ENCODE measurements around the gene SLC30A4.

SLC30A4 gene

DNA sequence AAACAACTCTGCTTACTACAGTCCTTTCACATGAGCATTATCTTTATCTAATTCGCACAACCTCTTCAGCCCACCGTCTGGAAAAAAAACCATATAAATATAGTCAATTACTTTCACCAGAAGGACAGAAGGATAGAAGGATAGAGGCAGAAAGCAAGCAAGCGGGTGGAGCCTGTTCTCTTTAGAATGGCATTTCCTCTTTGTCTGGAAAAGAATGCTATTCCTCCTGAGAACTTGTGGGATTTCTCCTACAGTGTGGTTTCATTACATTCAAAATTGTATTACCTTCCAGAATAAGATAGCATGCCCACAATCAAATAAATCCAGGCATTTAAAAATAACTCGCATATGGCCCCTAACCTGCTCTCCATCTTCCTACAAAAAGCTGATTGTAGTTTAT lies 23.1 kb downstream of the SLC30A4 start:
- DNase-seq: no peak

DNA sequence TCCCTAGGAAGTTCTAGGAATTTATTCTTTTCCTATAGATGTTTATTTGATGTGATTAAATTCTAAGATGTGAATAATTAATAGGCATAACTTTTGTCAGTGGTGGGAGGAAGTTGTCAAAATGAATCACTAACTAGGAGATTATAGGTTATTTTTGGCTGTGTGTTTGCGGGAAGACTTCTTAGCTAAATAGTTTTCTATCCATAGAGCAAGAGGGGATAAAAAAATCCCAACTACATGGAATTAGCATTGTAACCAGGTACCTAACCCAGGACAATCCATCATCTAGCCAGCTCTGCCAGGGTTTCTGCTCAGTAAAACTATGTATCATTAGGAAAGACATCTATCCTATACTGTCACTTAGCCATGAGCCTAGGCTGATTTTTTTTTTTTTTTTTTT lies 23.9 kb downstream of the SLC30A4 start:
- no peak for DNase-seq

DNA sequence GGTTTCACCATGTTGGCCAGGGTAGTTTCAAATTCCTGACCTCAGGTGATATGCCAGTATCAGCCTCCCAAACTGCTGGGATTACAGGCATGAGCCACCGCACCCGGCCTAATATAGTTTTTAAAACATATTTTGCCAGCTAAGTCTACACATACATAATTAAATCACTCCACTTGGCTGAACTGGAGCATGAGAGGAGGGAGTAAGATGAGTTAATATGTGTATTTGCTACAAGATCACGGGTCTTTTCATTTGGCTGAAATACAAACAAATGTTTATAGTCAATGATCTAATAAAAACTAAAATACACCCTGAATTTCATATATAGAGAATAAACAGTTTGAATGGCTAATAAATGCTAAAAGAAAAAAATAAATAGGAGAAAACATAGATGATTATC lies 25.3 kb downstream of the SLC30A4 start:
- no peak for DNase-seq

DNA sequence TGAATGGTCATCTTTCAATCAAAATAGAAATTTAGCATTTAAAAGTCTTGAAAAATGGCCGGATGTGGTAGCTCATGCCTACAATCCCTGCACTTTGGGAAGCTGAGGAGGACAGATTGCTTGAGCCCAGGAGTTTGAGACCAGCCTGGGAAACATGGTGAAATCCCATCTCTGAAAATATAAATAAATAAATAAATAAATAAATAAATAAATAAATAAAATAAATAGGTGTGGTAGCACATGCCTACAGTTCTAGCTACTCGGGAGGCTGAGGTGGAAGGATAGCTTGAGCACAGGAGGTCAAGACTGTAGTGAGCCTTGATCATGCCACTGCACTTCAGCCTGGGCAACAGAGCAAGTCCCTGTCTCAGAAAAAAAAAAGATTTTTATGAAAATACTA lies 25.9 kb downstream of the SLC30A4 start:
- DNase-seq: no peak

DNA sequence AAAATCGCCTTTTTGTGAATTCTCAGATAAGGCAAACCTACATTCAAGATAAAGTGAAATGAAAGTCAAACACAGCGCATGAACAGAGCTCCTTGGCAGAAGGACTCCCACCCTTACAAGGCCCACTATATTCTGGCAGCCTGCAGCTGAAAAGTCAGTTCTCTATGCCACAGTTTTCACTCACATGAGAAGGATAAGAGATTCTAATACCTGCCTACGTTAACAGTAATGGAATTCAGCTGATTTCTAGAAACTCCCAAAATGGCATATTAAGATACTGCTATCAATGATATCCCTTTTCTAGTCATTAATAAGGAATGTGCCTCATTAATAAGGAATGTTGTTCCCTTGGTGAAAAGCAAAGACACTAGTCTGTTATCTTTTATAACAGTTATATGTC lies 27.0 kb downstream of the SLC30A4 start:
- DNase-seq: no peak

DNA sequence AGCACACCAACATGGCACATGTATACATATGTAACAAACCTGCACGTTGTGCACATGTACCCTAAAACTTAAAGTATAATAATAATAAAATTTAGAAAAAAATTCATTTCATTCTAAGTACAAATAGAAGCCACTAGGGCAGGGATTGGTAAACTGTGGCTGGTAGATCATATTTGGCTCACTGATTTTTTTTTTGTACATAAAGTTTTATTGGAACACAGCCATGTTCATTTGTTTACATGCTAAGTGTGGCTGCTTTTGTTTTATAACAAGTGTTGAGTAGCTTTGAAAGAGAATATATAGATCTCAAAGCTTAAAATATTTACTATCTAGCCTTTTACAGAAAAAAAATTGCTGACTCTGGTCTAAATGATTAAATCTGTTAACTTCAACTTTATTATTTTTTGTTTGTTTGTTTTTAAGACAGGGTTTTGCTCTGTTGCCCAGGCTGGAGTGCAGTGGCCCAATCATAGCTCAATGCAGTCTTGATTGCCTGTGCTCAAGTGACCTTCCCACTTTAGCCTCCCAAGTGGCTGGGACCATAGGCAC lies 32.8 kb downstream of the SLC30A4 start:
- no peak for DNase-seq

DNA sequence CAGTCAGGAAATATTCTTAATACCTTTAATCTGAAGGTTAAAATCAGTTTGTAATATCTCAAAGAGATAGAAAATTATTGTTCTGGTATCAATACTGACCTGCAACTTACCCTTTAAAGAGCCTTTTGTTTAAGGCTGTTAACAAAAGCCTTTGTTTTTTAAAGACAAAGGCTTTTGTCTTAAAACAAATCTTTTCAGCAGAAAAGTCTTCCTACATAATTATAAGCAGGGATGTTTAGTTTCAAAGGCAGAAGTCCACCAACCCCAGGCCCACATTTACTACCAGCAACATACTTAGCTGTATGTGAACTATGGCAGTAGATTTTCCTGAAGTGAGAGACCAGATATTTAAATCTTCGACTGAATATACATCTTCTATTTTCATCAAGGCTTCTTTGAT lies 36.2 kb downstream of the SLC30A4 start:
- no peak for DNase-seq

DNA sequence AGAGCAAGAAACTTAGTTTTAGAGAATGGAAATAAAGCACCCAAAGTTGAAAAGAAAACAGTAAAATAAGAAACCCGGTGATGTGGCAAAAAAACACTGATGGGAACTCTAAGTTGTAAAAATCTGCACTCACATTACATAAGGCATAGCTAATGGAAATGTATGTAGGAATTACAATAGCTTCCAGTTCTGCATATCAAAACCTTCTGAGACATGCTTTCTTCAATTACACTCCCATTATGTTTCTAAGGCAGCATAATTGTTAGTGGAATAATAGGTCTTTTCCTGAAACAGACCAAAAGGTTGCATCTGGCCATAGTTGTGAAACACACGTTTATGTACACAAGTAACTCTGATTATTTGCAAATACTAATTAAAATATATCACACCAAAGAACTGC lies 41.4 kb downstream of the SLC30A4 start:
- DNase-seq: no peak

DNA sequence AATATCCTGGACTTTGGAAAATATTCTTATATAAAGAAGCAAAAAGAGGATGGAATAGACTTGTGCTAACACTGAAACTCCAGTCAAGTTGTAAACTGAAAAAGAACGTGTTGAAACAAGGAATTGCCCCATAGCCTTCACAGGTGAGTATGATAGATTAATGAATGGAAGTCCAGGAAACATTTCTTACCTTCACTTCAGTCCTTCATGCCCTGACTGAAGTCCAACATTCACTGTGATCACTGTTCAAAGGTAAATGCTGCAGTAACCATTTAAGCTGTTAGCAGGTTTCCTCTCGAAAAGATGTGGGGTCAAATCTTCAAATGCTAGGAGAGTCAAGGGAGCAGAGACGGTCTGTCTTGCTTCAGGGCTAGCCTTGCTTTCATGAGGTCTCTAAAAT lies 46.1 kb downstream of the SLC30A4 start:
- DNase-seq: no peak

DNA sequence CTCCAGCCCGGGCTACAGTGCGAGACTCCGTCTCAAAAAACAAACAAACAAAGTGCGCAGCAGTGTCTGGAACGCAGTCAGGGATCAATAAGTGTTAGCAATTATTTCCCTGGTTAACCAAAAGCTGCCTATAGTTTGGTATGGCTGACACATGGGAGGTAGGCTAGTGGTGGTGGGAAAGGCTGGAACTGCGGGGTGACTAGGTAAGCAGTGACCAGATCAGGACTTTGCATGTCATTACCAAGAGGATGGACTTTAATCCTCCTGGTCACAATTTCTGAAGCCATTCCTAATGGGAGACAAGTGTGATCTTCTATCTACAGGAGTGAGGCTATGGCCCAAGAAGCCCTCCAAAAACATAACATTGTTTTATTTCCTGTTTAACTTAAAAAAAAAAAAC lies 47.8 kb downstream of the SLC30A4 start:
- DNase-seq: no peak

DNA sequence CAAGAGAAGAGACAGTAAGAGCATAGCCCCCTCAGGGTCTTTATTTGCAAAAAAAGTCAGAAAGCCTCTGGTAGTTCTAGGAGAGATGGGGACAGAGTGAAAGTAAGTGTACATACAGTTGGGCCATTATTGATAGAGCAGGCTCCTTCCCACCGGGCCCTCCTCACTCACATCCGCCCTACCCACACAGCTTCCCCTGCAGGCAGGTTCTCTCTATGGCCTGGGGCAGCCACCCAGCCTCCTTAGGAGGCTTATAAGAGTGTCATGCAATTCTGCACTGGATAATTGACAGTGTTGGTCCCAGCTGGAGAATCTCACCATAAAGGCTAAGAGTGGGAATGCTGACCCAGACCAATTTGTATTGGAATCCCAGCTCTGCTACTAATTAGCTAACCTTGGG lies 49.5 kb downstream of the SLC30A4 start:
- no peak for DNase-seq

DNA sequence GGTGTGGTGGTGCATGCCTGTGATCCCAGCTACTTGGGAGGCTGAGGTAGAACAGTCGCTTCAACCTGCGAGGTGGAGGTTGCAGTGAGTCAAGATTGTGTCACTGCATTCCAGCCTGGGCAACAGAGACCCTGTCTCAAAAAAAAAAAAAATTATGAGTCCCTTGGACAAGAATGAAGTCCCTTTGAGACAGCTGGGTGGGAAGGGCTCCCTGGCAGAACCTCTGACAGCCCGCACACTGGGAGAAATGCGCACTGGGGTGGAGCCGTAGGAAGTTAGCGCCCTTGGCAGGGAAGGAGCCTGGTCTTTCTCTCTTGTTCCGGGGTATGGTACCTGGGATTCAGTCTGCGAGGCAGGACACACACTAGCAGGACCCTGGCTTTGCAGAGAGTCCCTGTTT lies 51.4 kb downstream of the SLC30A4 start:
- no peak for DNase-seq

DNA sequence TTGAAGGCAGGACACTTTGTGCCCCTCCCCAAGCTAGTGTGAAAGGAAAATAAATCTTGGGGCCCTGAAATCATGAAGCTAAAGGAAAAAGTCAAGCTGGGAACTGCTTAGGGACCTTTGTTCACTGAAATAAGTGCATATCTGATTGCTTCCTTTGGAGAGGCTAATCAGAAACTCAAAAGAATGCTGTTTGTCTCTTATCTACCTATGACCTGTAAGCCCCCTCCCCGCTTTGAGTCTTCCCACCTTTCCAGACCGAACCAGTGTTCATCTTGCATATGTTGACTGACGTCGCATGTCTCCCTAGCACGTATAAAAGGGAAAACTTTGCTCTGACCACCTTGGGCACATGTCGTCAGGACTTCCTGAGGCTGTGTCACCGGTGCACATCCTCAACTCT lies 53.1 kb downstream of the SLC30A4 start:
- DNase-seq: no peak

DNA sequence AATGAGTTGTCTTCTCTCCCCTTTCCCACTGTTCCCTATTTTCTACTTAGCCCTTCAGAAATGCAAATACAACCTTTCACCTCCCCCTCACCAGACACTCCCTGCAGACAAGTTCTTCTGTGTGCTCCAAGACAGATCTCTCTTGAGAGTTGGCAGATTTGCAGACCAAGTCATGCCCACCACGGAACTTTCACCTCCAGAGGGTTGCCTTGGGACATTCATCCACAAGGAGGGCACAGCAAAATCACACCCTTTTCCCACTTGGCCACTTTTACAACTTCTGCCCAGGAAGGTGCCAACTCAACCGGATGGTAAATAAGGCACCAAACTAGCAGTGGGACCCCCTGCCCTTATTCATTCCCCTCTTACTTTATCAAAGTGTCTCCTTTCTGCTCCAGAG lies 53.5 kb downstream of the SLC30A4 start:
- DNase-seq: no peak

DNA sequence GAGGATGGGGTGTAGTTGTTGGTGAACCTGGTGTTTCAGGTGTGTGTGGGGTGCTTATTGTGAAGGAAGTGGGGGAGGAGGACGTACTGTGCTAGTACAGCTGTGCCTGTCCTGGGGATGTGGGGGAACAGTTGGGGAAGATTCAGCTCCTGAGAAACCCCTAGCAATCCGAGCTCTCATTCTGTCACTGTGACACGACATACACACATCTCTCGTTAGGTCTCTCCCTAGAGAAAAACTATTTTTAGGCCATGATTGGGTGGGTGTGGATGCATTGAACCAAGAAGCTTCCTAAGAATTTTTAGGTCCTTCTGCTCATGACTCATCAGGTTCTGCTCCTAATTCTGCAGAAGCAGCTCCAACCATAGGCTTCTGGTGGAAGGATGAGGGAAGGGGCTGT lies 54.3 kb downstream of the SLC30A4 start:
- DNase-seq: no peak

DNA sequence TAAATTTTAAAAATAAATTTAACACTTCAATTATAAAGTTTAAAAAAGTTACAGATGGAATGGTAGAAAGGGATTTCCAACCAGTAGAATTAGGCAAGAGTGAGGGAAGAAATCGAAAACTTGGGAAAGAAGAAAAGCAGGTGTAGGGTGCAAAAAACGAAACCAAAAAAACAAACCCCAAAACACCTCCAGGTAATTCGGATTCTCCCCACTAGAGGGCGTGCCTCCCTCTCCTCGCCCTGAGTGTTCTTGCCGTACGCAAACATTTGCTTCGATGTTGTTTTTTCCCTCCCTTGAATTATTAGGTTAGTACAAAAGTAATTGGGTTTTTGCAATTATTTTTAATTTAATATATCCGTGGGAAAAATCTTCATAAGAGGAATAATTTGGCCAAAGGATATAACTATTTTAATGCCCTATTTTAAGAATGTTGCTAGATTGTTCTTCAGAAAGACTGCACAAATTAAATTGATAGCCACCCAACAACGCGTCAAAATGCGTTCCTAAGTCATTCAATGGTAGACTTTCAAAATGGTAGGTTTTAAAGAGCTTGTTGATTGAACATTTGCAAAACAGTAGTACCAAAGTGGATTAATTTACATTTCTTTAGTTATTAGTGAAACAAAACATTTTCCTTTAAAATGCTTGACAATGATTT lies 63.7 kb downstream of the SLC30A4 start:
- DNase-seq: peak; percentile 64 to 71

DNA sequence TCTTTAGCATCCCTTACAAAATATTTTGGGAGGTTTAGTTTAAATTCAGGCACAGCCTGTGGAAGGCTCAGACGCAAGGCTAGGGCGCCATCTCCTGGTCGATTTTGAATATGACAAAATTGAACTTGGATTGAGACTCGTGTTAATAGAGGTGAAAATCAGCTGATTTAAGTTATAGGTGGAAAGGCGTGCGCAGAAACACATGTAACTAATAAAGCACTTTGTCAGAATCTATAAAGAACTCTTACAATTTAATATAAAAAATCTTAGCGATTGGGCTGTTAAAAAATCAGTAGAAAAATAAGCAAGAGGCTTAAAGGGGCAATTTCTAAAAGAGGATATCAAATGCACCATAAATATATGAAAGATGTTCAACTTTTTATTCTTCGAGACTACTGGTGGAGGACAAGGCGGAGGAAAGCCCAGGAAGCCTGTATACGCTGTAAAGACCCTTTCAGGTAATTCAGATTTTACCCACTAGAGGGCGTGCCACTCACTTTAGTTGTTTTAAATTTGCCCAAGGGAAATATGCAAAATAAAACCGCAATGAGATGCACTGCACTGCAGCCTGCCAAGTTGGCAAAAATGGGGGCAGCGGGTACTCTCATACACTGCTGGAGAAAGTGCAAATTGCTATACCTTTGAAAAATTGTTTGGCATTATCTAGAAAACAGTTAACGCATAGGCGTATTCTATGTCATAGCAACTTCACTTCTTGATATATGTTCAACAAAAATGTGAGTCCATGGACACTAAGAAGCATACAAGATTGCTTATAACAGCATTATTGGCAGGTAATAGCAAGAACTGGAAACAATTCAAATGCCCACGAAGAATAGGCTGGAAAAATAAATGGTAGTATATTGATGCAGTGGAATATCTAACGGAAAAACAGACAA lies 64.7 kb downstream of the SLC30A4 start:
- peak; percentile 50 to 58 for DNase-seq

DNA sequence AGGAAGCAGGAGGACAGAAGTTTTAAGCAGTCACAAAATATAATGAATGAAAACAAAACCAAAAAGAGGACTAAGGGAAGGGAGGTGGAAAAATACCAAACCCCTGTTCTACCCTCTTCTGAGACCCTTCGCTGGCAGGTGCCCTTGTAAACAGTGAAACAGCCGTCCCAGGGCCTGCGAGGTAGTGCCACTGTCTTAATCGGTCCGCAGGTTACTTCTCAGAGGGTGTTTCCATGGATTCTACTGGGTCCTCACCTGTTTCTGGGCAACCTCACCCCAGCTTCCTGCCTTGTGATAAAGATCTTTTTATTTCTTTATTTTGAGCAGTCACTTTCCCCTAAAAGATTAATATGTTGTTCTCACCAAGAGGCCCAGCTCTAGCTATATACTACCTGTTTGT lies 65.3 kb downstream of the SLC30A4 start:
- no peak for DNase-seq

DNA sequence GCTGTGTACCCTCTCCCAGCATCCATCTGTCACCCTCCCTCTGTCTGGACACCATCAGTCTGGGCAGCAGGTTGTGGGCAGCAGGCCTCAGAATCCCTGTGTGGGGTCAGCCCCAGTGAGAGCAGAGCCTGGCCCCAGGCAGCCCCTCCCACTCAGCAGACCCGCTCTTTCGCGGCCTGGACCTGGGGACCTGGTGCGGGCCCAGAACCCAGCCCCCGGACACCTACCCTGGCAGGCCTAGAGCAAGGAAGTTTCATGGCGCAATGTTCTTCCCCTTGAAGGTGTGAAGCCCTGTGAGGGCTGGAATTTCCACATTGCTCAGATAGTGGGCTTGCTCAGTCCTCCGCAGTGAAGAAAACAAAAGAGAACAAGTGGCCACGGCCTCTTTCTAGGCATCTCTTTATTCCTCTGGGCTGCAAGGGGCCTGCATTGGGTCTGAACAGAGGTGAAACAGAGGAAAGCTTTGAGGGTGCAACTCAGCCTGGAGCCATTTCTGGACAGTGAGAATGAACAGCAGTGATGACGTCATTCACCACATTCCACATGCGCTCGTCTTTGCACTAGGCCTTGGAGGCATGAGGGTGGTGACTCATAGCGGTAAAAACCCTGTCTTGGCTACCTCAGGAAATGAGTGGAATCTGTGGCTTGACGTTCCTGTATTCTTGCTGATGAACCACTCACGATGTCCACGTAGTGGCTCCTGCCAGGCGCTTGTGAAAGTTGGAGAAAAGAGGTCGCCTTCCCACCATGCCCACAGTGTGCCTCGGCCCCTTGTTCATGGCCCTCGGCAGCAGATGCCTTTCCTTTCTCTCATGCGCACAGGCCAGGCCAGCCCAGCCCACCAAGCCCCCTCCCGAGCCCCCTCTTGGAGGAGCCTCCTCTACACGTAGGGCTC lies 66.1 kb downstream of the SLC30A4 start:
- DNase-seq: peak in 1 of 2 experiments; percentile 64

DNA sequence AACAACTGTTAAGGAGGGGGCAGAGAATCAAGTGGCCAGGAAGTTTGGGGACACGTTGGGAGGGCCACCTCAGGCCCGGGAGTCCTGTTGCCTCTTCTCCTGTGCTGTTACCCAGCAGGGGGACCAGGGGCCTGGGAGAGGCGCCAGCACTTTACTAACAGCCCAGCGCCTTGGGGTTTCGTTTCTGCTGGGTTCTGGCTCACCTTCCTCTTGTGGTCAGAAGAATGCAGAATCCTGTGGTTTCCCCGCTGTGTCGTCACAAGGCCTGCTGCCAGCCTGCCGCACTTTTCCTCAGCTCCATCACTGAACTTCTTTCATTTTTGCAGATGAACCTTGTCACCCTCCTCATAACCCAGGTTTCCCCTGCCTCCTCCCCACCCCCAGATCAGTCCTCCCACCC lies 67.7 kb downstream of the SLC30A4 start:
- DNase-seq: peak; percentile 39 to 74

DNA sequence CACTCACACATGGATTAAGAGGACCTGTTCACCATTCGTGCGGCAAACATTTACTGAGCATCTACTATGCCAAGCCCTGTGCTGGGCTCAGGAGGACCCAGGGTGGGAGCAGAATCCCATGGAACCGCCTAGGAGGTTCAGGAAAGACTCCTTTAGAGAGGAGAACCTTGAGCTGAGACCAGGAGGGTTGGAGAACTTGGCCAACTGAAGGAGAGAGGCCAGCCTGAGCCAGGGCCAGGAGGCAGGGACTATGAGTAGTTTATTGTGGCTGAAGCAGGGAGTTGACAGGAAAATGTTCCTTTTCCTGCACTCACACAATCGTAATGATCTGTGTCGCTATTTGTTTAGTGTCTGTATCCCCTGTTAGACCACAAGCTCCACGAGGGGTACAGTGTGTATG lies 71.3 kb downstream of the SLC30A4 start:
- no peak for DNase-seq

DNA sequence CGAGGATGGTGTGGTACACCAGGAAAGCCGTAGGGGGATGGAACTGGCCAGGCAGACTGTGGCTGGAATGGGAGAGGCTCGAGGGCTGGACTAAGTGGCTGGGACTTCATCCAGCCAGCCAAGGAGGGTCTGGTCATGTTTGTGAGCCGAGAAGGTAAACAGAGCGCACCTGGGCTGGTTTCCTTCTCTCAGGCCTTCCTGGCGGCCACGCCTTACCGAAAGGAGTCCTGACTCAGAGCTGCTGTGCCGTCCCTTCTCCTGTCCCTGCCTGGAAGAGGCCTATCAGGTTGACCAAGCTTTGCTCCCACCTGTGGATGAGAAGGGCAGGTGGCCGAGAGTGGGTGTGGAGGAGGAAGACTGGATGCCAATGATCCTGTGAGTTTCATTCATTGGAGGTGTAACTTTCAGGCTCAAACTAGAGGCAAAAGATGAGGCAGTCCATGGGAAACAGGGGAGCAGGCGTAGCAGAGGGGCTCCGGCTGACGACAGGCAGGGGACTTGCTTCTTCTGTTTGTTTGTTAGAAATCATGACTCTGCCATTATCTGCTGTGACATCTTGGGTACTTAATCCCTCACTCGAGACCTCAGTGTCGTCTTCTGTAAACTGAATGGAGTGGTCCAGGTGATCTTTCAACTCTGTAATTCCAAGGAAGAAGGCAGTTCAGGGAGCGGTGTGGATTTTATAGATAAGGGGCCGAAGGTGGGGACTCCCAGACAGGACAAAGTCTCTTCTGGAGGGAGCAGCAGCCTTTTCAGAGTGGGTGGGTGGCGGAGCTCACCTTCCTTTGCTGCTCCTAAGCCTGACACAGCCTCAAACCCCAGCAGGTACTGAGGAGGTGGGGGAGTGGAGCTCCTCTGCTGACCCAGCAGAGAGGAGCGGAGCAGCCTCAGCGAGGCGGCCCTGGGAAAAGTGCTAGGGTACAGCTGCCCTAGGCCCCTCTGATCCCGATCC lies 72.4 kb downstream of the SLC30A4 start:
- no peak for DNase-seq

Measured in stimulated activated CD4-positive, alpha-beta T cell treated with anti-CD3 and anti-CD28 coated beads, Interleukin-4, amount 100 ng/mL, for 4 hours (primary cell).